ENCODE results near the gene USB1.

GRCh38 chr16:58019866-58020538 is 18.8 kb downstream of the USB1 start:
- TF ChIP-seq CTCF (IDR thresholded peaks at IDR 0.05) (no peak), POLR2A (IDR thresholded peaks at IDR 0.05) (no peak), EP300 (IDR thresholded peaks at IDR 0.05) (no peak)

Data from gastroesophageal sphincter (tissue), 3 donors.